HepG2 (cell line): ENCODE results near the gene ASIC3. TPM values are rescaled to one million over a fixed set of nuclear protein-coding genes. Genes with fewer than 3 reads are reported as not detected.
A peak's percentile ranks its signal among the peaks of the same experiment; 100 is the strongest.

ENCODE experiments used
- ADNP ChIP-seq: sonication (generic); formaldehyde crosslinking; IDR thresholded peaks from 2 replicates; pipeline ENCODE4 v1.4.0; 2020; ENCODE audit warnings: missing genetic modification reagents
- BRCA1 ChIP-seq: sonication (generic); formaldehyde crosslinking; IDR thresholded peaks from 2 replicates; pipeline ENCODE4 v1.4.0; 2020; ENCODE audit warnings: missing genetic modification reagents
- DR1 ChIP-seq: sonication (generic); formaldehyde crosslinking; IDR thresholded peaks from 2 replicates; pipeline ENCODE4 v1.8.0; 2021; ENCODE audit warnings: mild to moderate bottlenecking, missing genetic modification reagents, inconsistent platforms
- FOXP4 ChIP-seq: sonication (generic); formaldehyde crosslinking; IDR thresholded peaks from 2 replicates; pipeline ENCODE4 v1.4.0; 2020; ENCODE audit warnings: missing genetic modification reagents
- HHEX ChIP-seq: IDR thresholded peaks from 2 replicates; pipeline ENCODE4 v1.6.1; 2016; ENCODE audit warnings: control low read depth
- NCOA1 ChIP-seq: sonication (generic); formaldehyde crosslinking; IDR thresholded peaks from 2 replicates; pipeline ENCODE4 v1.9.0; 2021; ENCODE audit warnings: missing genetic modification reagents
- SOX6 ChIP-seq, 2 experiments: fragments of 450-650 bp in 1 of 2; sonication (generic) in 1 of 2; formaldehyde crosslinking in 1 of 2; IDR thresholded peaks; 2 replicates each; pipeline versions ENCODE4 v1.4.0 to v1.6.1; 2017 to 2020; ENCODE audit warnings: antibody characterized with exemption in 1 of 2, mild to moderate bottlenecking in 1 of 2, missing genetic modification reagents in 1 of 2
- TSC22D2 ChIP-seq: sonication (generic); formaldehyde crosslinking; IDR thresholded peaks from 2 replicates; pipeline ENCODE4 v1.5.1; 2020; ENCODE audit warnings: missing genetic modification reagents, mild to moderate bottlenecking, borderline replicate concordance
- ZFAT ChIP-seq: sonication (generic); formaldehyde crosslinking; conservative IDR thresholded peaks from 2 replicates; pipeline ENCODE4 v1.8.1; 2023; ENCODE audit warnings: missing genetic modification reagents, inconsistent platforms
- ZNF33B ChIP-seq: sonication (generic); formaldehyde crosslinking; IDR thresholded peaks from 2 replicates; pipeline ENCODE4 v1.5.1; 2020; ENCODE audit warnings: mild to moderate bottlenecking, missing genetic modification reagents
- ZNF543 ChIP-seq: sonication (generic); formaldehyde crosslinking; IDR thresholded peaks from 2 replicates; pipeline ENCODE4 v1.4.0; 2020; ENCODE audit warnings: mild to moderate bottlenecking, missing genetic modification reagents
- ZNF670 ChIP-seq: sonication (generic); formaldehyde crosslinking; IDR thresholded peaks from 2 replicates; pipeline ENCODE4 v1.8.0; 2022; ENCODE audit warnings: mild to moderate bottlenecking, missing genetic modification reagents, borderline replicate concordance
- ZNF816 ChIP-seq: sonication (generic); formaldehyde crosslinking; IDR thresholded peaks from 2 replicates; pipeline ENCODE4 v1.8.0; 2022; ENCODE audit warnings: missing genetic modification reagents, mild to moderate bottlenecking, borderline replicate concordance
- polyA plus RNA-seq, 8 experiments: library from polyadenylated mRNA; depleted of rRNA in 3 of 8; stranded (reverse) in 7 of 8; unstranded in 1 of 8; fragments of >200 nt; fragmentation: Illumina TruSeq in 4 of 8; extraction: Trizol in 4 of 8; gene quantifications; 2 replicates each; pipeline versions ENCODE4 v1.2.1 to v1.2.3, GENCODE V29; 2011 to 2016; ENCODE audit warnings: low read depth in 4 of 8, missing spikeins in 1 of 8, mixed read lengths in 1 of 8; ENCODE audit not compliant: insufficient read depth in 1 of 8
- total RNA-seq, 5 experiments: library from RNA; depleted of rRNA; stranded (reverse); fragments of >200 nt; fragmentation: Illumina TruSeq; extraction: Trizol; gene quantifications; 2 replicates each; pipeline ENCODE4 v1.2.3, GENCODE V29; 2016; ENCODE audit warnings: low read depth in 1 of 5
- TF ChIP-seq, protein P1 (sequence below): sonication (generic); formaldehyde crosslinking; IDR thresholded peaks from 2 replicates; pipeline ENCODE4 v1.4.0; 2020; ENCODE audit warnings: missing genetic modification reagents
- TF ChIP-seq, protein P2 (sequence below): sonication (generic); formaldehyde crosslinking; IDR thresholded peaks from 2 replicates; pipeline ENCODE4 v1.4.0; 2020; ENCODE audit warnings: mild to moderate bottlenecking, missing genetic modification reagents
- TF ChIP-seq, protein P3 (sequence below): sonication (generic); formaldehyde crosslinking; IDR thresholded peaks from 2 replicates; pipeline ENCODE4 v1.9.0; 2022; ENCODE audit warnings: low read depth, missing genetic modification reagents
- TF ChIP-seq, protein P4 (sequence below): sonication (generic); formaldehyde crosslinking; IDR thresholded peaks from 2 replicates; pipeline ENCODE4 v1.8.1; 2023; ENCODE audit warnings: mild to moderate bottlenecking, missing genetic modification reagents
- TF ChIP-seq, protein P5 (sequence below): sonication (generic); formaldehyde crosslinking; conservative IDR thresholded peaks from 2 replicates; pipeline ENCODE4 v1.4.0; 2020; ENCODE audit warnings: missing genetic modification reagents

ASIC3 gene
- total and polyA plus RNA-seq, 2 of the 13 experiments (the other 11 are each of a cell fraction or from before 2014, with no cell fraction given), result 0.51 TPM; not detected in 1

DNA sequence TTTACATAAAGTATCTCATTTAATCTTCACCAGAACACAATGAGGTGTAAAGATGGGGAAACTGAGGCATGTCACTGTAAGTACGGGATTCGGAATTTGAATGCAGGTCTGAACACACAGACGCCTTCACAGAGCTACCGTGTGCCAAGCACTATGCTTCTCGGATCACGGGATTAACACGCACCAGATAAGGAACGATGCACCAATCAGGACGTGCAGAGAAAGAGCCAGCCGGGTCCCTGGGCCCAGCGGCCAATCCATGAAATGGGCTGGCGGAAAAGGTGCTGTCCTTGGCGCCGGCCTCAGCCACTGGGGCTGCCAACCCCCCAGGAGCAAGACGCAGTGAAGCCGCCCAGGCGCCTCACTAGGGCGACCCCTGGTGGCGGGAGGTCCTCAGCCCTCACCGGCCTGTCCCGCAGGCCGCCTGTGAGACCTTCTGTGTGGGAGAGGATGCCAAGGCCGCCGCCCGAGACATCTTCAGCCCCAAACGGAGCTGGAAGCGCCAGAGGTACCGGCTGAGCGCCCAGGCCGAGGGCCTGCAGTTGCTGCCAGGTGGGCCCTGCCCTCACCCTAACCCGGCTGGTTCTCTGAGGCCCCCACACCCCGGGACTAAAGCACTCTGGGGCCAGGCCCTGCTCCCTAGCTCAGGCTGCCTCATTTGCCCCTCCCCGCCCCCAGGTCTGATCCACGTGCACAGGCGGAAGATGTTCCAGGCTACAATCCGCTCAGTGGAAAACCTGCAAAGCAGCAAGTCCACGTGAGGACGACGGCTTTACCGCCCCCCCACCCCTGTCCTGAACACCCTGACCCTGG is 39.6 kb upstream of the ASIC3 start (continued):
- TF ChIP-seq, protein P1, sequence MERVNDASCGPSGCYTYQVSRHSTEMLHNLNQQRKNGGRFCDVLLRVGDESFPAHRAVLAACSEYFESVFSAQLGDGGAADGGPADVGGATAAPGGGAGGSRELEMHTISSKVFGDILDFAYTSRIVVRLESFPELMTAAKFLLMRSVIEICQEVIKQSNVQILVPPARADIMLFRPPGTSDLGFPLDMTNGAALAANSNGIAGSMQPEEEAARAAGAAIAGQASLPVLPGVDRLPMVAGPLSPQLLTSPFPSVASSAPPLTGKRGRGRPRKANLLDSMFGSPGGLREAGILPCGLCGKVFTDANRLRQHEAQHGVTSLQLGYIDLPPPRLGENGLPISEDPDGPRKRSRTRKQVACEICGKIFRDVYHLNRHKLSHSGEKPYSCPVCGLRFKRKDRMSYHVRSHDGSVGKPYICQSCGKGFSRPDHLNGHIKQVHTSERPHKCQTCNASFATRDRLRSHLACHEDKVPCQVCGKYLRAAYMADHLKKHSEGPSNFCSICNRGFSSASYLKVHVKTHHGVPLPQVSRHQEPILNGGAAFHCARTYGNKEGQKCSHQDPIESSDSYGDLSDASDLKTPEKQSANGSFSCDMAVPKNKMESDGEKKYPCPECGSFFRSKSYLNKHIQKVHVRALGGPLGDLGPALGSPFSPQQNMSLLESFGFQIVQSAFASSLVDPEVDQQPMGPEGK (CRISPR knock-in tag), result peak; percentile 99
- TF ChIP-seq ZFAT (CRISPR knock-in tag) (no peak), HHEX (CRISPR knock-in tag) (no peak), TSC22D2 (CRISPR knock-in tag) (no peak), ADNP (CRISPR knock-in tag) (peak; percentile 76; the same call in 1 of the 2 replicates), FOXP4 (CRISPR knock-in tag) (no peak), NCOA1 (CRISPR knock-in tag) (no peak), SOX6 (IDR thresholded peaks at IDR 0.05) (no peak), SOX6 (CRISPR knock-in tag; IDR thresholded peaks at IDR 0.05) (no peak), DR1 (no peak), ZNF816 (CRISPR knock-in tag) (no peak), ZNF33B (CRISPR knock-in tag) (no peak), BRCA1 (CRISPR knock-in tag) (no peak), ZNF670 (CRISPR knock-in tag) (no peak), ZNF543 (CRISPR knock-in tag) (0 out of 2 replicates have a peak, but pooled peaks have one; percentile 59)
- TF ChIP-seq, protein P2, sequence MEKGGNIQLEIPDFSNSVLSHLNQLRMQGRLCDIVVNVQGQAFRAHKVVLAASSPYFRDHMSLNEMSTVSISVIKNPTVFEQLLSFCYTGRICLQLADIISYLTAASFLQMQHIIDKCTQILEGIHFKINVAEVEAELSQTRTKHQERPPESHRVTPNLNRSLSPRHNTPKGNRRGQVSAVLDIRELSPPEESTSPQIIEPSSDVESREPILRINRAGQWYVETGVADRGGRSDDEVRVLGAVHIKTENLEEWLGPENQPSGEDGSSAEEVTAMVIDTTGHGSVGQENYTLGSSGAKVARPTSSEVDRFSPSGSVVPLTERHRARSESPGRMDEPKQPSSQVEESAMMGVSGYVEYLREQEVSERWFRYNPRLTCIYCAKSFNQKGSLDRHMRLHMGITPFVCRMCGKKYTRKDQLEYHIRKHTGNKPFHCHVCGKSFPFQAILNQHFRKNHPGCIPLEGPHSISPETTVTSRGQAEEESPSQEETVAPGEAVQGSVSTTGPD (CRISPR knock-in tag), result no peak
- TF ChIP-seq, protein P3, sequence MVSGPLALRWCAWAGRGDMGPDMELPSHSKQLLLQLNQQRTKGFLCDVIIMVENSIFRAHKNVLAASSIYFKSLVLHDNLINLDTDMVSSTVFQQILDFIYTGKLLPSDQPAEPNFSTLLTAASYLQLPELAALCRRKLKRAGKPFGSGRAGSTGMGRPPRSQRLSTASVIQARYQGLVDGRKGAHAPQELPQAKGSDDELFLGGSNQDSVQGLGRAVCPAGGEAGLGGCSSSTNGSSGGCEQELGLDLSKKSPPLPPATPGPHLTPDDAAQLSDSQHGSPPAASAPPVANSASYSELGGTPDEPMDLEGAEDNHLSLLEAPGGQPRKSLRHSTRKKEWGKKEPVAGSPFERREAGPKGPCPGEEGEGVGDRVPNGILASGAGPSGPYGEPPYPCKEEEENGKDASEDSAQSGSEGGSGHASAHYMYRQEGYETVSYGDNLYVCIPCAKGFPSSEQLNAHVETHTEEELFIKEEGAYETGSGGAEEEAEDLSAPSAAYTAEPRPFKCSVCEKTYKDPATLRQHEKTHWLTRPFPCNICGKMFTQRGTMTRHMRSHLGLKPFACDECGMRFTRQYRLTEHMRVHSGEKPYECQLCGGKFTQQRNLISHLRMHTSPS, result no peak
- TF ChIP-seq, protein P4, sequence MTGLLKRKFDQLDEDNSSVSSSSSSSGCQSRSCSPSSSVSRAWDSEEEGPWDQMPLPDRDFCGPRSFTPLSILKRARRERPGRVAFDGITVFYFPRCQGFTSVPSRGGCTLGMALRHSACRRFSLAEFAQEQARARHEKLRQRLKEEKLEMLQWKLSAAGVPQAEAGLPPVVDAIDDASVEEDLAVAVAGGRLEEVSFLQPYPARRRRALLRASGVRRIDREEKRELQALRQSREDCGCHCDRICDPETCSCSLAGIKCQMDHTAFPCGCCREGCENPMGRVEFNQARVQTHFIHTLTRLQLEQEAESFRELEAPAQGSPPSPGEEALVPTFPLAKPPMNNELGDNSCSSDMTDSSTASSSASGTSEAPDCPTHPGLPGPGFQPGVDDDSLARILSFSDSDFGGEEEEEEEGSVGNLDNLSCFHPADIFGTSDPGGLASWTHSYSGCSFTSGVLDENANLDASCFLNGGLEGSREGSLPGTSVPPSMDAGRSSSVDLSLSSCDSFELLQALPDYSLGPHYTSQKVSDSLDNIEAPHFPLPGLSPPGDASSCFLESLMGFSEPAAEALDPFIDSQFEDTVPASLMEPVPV, result peak; percentile 50; the same call in 1 of the 2 replicates
- TF ChIP-seq, protein P5, sequence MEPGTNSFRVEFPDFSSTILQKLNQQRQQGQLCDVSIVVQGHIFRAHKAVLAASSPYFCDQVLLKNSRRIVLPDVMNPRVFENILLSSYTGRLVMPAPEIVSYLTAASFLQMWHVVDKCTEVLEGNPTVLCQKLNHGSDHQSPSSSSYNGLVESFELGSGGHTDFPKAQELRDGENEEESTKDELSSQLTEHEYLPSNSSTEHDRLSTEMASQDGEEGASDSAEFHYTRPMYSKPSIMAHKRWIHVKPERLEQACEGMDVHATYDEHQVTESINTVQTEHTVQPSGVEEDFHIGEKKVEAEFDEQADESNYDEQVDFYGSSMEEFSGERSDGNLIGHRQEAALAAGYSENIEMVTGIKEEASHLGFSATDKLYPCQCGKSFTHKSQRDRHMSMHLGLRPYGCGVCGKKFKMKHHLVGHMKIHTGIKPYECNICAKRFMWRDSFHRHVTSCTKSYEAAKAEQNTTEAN, result no peak
